CD4-positive, alpha-beta T cell treated with Interleukin-6 for 4 hours (primary cell): ENCODE data around the gene FRMD8.
"Not testable (repeated sequence)": the region's sequence is repeated elsewhere in the genome, so short reads cannot be mapped to it uniquely, and the experiment has no call there.

ENCODE experiments used
- DNase-seq: peaks from one replicate; pipeline ENCODE4 v3.0.0-alpha.2; 2020; ENCODE audit warnings: mixed read lengths

Gene FRMD8

GRCh38 chr11:65395961-65396530 lies 9.6 kb downstream of the FRMD8 start:
- DNase-seq: no peak

GRCh38 chr11:65396769-65397745 lies 10.6 kb downstream of the FRMD8 start:
- DNase-seq: no peak

GRCh38 chr11:65398362-65398910 lies 12.0 kb downstream of the FRMD8 start:
- DNase-seq: no peak

- DNase-seq: no peak
Observed at GRCh38 chr11:65399249-65399648, 12.8 kb downstream of the FRMD8 start.

GRCh38 chr11:65399845-65400244 lies 13.4 kb downstream of the FRMD8 start:
- DNase-seq: no peak

GRCh38 chr11:65400307-65401072 lies 14.1 kb downstream of the FRMD8 start:
- DNase-seq: no peak

GRCh38 chr11:65401073-65401802 lies 14.8 kb downstream of the FRMD8 start:
- no peak for DNase-seq

- DNase-seq: no peak
Observed at GRCh38 chr11:65401803-65402248, 15.4 kb downstream of the FRMD8 start.

GRCh38 chr11:65402790-65403189 lies 16.4 kb downstream of the FRMD8 start:
- no peak for DNase-seq

GRCh38 chr11:65403607-65404121 lies 17.2 kb downstream of the FRMD8 start:
- no peak for DNase-seq

- DNase-seq: no peak
Observed at GRCh38 chr11:65404210-65404609, 17.8 kb downstream of the FRMD8 start.

GRCh38 chr11:65404638-65405339 lies 18.4 kb downstream of the FRMD8 start:
- no peak for DNase-seq

- DNase-seq: no peak
Observed at GRCh38 chr11:65410936-65411680, 24.7 kb downstream of the FRMD8 start.

GRCh38 chr11:65411681-65412070 lies 25.2 kb downstream of the FRMD8 start:
- no peak for DNase-seq

- DNase-seq: no peak
Observed at GRCh38 chr11:65412271-65413076, 26.0 kb downstream of the FRMD8 start.

- DNase-seq: not testable (repeated sequence)
Observed at GRCh38 chr11:65413077-65413664, 26.7 kb downstream of the FRMD8 start.

GRCh38 chr11:65414776-65415498 lies 28.5 kb downstream of the FRMD8 start:
- DNase-seq: no peak

- DNase-seq: no peak
Observed at GRCh38 chr11:65415499-65416340, 29.3 kb downstream of the FRMD8 start.
